ENCODE results near the gene ZFP14. TPM values are rescaled to one million over a fixed set of nuclear protein-coding genes. Genes with fewer than 3 reads are reported as not detected.
A peak's percentile ranks its signal among the peaks of the same experiment; 100 is the strongest.

ZFP14 gene
- total RNA-seq, 1 donor from 2014 or later: 3.2 TPM

DNA sequence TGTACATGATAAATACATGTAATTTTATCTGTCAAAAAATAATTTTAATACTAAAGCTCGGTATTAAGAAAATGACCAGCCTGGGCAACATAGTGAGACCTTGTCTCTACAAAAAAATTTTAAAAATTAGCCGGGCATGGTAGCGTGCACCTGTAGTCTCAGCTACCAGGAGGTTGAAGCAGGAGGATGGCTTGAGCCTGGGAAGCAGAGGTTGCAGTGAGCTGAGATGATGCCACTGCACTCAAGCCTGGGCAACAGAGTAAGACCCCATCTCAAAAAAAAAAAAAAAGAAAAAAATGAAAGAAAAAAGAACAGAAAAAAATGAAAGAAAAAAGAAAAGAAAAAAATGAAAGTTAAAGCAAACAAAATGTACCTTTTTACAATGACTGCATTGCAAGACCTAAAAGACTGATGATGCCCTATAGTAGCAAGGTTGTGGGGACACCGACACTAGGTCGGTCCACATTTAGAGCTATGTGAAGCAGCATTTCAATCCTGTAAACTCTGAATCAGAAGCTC lies 5.3 kb downstream of the ZFP14 start:
- no peak overlapping the region for H3K4me3 Mint-ChIP-seq (ENCODE audit: unreplicated experiment)
- H3K9me3 Mint-ChIP-seq (ENCODE audit: low read depth): peaks cover 11% of the 10 kb centered on the region
- H3K36me3 Mint-ChIP-seq (ENCODE audit: low read depth): peaks cover 11% of the 10 kb centered on the region
- H3K27ac Mint-ChIP-seq (ENCODE audit: unreplicated experiment): no peak overlapping the region
- H3K4me1 Mint-ChIP-seq (ENCODE audit: low read depth): peaks cover 11% of the 10 kb centered on the region
- TF ChIP-seq, protein P1, sequence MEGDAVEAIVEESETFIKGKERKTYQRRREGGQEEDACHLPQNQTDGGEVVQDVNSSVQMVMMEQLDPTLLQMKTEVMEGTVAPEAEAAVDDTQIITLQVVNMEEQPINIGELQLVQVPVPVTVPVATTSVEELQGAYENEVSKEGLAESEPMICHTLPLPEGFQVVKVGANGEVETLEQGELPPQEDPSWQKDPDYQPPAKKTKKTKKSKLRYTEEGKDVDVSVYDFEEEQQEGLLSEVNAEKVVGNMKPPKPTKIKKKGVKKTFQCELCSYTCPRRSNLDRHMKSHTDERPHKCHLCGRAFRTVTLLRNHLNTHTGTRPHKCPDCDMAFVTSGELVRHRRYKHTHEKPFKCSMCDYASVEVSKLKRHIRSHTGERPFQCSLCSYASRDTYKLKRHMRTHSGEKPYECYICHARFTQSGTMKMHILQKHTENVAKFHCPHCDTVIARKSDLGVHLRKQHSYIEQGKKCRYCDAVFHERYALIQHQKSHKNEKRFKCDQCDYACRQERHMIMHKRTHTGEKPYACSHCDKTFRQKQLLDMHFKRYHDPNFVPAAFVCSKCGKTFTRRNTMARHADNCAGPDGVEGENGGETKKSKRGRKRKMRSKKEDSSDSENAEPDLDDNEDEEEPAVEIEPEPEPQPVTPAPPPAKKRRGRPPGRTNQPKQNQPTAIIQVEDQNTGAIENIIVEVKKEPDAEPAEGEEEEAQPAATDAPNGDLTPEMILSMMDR (IDR thresholded peaks at IDR 0.05): no peak
- no peak for DNase-seq (ENCODE audit: low spot score)
- H3K27me3 Mint-ChIP-seq (ENCODE audit: low read depth): no peaks in the 10 kb centered on the region

DNA sequence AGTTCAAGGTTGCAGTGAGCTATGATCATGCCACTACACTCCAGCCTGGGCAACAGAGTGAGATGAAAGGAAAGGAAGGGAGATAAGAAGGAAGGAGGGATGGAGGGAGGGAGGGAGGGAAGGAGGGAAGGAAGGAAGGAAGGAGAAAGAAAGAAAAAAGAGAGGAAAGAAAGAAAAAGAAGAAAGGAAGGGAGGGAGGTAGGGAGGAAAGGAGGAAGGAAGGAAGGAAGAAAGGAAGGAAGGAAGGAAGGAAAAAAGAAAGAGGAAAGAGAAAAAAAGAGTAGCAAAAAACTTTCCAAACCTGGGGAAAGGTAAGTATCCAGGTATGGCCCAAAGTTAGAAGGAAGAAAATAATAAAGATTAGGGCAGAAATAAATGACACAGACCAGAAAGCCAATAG lies 7.1 kb downstream of the ZFP14 start:
- TF ChIP-seq, protein P1 (IDR thresholded peaks at IDR 0.05): no peak
- no peak for DNase-seq (ENCODE audit: low spot score)
- Mint-ChIP-seq H3K9me3 (ENCODE audit: low read depth) (peaks cover 11% of the 10 kb centered on the region), H3K27me3 (ENCODE audit: low read depth) (no peaks in the 10 kb centered on the region), H3K36me3 (ENCODE audit: low read depth) (peaks cover 11% of the 10 kb centered on the region), H3K4me1 (ENCODE audit: low read depth) (no peaks in the 10 kb centered on the region), H3K27ac (ENCODE audit: unreplicated experiment) (no peak overlapping the region), H3K4me3 (ENCODE audit: unreplicated experiment) (no peak overlapping the region)

DNA sequence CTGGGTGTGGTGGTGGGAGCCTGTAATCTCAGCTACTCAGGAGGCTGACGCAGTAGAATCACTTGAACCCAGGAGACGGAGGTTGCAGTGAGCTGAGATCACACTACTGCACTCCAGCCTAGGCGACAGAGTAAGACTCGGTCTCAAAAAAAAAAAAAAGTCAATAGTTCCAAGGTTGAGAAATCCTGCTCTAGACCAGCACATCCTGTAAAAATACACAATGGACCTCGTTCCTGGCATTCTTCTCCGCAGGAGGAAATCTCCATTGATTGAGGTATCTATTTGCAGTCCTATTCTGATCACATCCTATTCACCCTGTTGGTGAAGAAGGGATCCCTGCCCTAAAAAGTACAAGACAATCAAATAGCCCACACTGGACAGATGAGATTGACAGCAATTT lies 15.2 kb downstream of the ZFP14 start:
- Mint-ChIP-seq H3K9me3 (ENCODE audit: low read depth) (no peaks in the 10 kb centered on the region), H3K4me1 (ENCODE audit: low read depth) (no peaks in the 10 kb centered on the region), H3K36me3 (ENCODE audit: low read depth) (peaks cover 30% of the 10 kb centered on the region), H3K4me3 (ENCODE audit: unreplicated experiment) (no peak overlapping the region), H3K27ac (ENCODE audit: unreplicated experiment) (no peak overlapping the region), H3K27me3 (ENCODE audit: low read depth) (no peaks in the 10 kb centered on the region)
- no peak for DNase-seq (ENCODE audit: low spot score)
- TF ChIP-seq, protein P1 (IDR thresholded peaks at IDR 0.05): no peak

DNA sequence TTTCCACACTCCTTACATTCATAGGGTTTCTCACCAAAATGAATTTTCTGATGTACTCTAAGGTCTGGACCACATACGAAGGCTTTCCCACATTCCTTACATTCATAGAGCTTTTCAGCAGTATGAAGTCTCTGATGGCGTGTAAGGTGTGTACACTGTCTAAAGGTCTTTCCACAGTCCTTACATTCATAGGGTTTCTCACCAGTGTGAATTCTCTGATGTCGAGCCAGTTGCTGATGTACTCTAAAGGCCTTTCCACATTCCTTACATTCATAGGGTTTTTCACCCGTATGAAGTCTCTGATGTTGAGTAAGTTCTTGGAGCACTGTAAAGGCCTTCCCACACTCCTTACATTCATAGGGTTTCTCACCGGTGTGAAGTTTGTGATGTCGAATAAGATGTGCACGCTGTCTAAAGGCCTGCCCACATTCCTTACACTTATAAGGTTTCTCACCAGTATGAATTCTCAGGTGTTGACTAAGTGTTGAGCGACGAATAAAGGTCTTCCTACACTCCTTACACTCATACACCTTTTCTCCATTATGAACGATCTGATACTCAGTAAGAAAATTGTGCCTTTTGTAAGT lies 38.1 kb downstream of the ZFP14 start:
- Mint-ChIP-seq H3K36me3 (ENCODE audit: low read depth) (peaks cover 57% of the 10 kb centered on the region), H3K4me3 (ENCODE audit: unreplicated experiment) (no peak overlapping the region)

DNA sequence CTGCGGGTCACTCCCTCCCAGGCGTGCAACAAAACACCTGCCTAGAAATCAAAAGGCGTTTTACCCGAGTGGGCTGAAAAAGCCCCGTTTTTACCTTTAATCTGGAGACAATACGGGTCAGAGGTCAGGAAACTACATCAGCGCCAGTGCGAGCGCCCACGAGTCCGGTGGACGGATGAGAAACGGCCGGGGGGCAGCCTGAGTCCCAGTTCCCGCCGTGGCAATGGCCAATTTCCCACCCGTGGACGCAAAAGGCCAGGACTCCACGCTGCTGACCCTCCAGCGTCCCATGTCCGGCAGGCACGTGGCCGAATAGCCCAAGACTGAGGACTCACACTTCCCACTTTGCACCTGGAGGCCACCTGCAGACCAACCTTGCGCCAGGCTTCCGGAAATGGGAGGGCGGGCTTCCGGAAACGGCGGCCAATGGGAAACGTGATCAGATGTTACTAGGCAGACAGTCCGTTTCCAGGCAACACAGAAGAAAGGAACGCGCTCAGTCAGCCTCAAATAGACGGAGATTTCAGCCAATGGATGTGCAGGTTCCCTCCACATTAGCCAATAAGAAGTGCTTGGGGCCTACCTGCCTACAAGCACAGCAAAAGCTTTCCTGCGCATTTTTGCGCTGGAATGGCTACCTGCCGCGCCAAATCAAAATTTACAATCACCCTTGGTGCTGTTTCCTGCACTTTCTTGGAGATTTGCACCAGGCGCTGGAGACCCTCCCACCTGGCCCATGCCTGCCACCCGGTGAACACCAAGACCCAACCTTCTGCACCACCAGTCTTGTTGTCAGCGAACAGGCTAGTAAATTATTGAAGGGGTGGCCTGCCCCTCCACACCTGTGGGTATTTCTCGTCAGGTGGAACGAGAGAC lies 47.4 kb downstream of the ZFP14 start:
- Mint-ChIP-seq H3K27me3 (ENCODE audit: low read depth) (no peaks in the 10 kb centered on the region), H3K4me3 (ENCODE audit: unreplicated experiment) (peak overlapping the region; percentile 86), H3K9me3 (ENCODE audit: low read depth) (peaks cover 5% of the 10 kb centered on the region), H3K27ac (ENCODE audit: unreplicated experiment) (peak overlapping the region; percentile 82), H3K36me3 (ENCODE audit: low read depth) (peaks cover 21% of the 10 kb centered on the region), H3K4me1 (ENCODE audit: low read depth) (peaks cover 23% of the 10 kb centered on the region)
- TF ChIP-seq, protein P1 (IDR thresholded peaks at IDR 0.05): peak; percentile 42
- DNase-seq (ENCODE audit: low spot score): peak; percentile 83

More for the DNA sequence above, 38.1 kb downstream of the ZFP14 start:
- H3K27me3 Mint-ChIP-seq (ENCODE audit: low read depth): no peaks in the 10 kb centered on the region
- DNase-seq (ENCODE audit: low spot score): no peak
- no peak overlapping the region for H3K27ac Mint-ChIP-seq (ENCODE audit: unreplicated experiment)
- TF ChIP-seq, protein P1 (IDR thresholded peaks at IDR 0.05): no peak
- H3K4me1 Mint-ChIP-seq (ENCODE audit: low read depth): no peaks in the 10 kb centered on the region
- peaks cover 59% of the 10 kb centered on the region for H3K9me3 Mint-ChIP-seq (ENCODE audit: low read depth)

Measured in chondrocyte (in vitro differentiated cells).